Measurements from ENCODE around the gene AHNAK.

DNA sequence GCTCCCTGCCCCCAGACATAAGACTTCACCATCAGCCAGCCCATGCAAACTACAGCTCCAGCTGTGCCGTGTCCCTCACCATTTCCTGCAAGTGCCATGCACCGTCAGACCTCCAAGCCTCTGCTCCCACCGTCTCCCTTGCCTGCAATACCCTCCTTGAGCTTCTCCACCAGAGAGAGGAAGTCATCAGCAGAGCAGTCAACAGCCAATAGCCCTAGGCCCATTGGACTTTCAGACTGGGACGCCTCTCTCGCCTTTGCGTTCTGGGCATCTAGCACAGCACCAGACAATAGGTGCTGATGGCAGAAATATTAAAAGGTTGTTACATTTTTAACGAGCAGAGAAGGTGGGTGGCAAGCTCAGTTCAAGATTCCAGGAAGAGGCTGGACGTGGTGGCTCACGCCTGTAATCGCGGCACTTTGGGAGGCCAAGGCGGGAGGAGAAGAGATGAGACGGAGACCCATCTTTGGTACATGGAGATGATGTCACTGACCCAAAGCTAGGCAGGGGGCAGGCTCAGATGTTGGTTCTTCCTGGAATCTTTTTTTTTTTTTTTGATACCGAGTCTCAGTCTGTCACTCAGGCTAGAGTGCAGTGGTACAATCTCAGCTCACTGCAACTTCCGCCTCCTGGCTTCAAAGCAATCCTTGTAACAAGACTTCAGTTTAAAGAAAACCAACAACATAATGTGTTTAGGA lies 95.9 kb downstream of the AHNAK start:
- no peak for TF ChIP-seq POLR2A (IDR thresholded peaks at IDR 0.05)
- TF ChIP-seq, protein P1, sequence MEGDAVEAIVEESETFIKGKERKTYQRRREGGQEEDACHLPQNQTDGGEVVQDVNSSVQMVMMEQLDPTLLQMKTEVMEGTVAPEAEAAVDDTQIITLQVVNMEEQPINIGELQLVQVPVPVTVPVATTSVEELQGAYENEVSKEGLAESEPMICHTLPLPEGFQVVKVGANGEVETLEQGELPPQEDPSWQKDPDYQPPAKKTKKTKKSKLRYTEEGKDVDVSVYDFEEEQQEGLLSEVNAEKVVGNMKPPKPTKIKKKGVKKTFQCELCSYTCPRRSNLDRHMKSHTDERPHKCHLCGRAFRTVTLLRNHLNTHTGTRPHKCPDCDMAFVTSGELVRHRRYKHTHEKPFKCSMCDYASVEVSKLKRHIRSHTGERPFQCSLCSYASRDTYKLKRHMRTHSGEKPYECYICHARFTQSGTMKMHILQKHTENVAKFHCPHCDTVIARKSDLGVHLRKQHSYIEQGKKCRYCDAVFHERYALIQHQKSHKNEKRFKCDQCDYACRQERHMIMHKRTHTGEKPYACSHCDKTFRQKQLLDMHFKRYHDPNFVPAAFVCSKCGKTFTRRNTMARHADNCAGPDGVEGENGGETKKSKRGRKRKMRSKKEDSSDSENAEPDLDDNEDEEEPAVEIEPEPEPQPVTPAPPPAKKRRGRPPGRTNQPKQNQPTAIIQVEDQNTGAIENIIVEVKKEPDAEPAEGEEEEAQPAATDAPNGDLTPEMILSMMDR (IDR thresholded peaks at IDR 0.05), result no peak

All from Peyer's patch (tissue), 4 donors.